DMS79 treated with DMSO at 0.1 percent for 48 hours (cell line): Measurements from ENCODE around the gene KCNJ12.
A peak's percentile ranks its signal among the peaks of the same experiment; 100 is the strongest.
"Not testable (repeated sequence)": the region's sequence is repeated elsewhere in the genome, so short reads cannot be mapped to it uniquely, and the experiment has no call there.

Experiments
- DNase-seq: peaks from one replicate; lab custom pipeline; 2025; lab: John Stamatoyannopoulos, UW

The KCNJ12 gene

DNA sequence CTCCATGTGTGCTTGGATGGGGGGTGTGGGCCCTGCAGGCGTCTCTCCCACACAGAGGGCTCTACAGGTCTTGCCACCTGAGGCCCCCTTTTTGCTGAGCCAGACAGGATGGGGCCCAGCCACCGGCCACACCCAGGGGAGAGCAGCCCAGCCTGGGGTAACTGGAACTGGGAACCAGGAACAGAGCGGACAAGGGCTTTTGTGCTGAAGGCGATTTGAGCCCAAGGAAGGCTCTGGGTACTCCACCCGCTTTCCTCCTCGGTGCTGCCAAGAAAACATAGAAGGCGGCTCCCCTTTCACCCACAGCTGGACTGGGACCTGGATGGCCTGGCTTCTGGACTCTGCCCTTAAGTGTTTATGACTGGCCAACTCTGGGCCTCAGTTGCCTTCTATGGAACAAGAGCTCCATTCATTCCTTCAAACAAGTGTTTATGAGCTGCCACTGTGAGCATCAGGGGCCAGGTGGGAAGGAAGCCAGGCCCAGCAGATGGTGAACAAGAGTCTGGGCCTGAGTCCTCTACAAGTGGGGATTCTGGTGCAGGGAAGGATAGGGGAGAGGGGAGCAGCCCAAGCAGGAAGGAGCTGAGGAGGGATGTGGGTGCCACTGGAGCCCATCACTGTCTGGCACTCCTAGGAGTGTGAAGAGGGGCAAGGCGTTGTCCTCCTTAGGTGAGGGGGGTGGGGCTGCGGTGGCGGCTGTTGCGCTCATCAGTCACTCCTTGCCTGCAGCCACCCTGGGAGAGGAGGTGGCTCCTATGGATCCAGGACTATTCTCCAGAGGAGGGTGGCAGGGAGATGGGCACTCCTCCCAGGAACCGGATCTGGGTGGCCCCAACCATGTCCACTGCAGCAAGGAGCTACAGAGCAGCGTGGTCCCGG is 46.4 kb downstream of the KCNJ12 start:
- not testable (repeated sequence) for DNase-seq

DNA sequence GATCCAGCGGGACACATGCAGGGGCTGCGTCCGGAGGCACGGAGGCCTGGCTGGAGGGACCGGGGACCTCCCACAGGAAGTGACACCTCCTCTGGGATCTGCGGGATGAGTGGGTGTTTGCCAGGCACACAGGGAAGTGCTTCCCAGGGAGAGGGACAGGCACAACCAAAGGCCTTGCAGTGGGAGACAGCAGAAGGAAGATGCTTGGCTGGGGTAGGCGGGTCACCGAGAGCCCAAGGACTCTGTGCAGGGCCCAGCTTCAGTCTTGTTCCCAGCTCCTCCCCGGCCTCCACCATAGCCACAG is 47.0 kb downstream of the KCNJ12 start:
- DNase-seq = not testable (repeated sequence)

GRCh38 chr17:21424697-21425096 is 48.5 kb downstream of the KCNJ12 start:
- not testable (repeated sequence) for DNase-seq

DNA sequence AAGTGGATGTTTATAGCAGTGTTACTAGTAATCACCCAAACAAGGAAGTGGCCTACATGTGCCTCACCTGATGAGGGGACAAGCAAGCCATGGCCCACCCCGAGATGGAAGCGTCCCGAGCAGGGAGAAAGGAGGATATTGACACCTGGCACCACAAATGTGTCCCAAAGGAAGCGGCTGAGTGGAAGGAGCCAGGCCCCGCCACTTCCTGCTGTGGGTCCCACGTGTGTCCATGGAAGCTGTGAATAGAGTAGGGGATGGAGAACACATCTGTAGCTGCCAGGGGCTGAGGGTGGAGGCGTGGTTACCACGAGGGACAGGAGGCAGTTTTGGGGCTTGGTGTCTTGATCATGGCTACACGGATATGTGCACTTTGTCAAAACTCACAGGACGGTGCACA is 49.2 kb downstream of the KCNJ12 start:
- no peak for DNase-seq

- DNase-seq = no peak
These were observed 49.6 kb downstream of the KCNJ12 start for GRCh38 chr17:21425736-21426135.

DNA sequence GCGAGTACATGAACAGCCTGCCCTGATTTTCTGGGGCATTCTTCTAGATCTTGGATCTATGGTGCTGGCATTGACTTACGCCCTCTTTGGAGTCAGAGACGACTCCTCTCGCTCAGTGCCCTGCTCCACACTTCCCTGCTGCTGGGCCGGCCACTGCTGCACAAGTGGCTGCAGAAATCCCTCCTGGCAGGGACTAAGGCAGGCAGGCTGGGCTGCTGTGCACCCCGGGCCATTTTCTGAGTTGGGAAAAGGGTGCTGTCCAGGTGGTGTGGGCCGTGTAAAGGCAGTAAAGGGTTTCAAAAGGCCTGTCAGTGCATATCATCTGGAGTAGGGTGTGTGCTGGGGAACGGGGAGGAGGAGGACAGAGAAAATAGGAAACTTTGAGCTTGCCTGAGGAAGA is 50.1 kb downstream of the KCNJ12 start:
- not testable (repeated sequence) for DNase-seq

DNA sequence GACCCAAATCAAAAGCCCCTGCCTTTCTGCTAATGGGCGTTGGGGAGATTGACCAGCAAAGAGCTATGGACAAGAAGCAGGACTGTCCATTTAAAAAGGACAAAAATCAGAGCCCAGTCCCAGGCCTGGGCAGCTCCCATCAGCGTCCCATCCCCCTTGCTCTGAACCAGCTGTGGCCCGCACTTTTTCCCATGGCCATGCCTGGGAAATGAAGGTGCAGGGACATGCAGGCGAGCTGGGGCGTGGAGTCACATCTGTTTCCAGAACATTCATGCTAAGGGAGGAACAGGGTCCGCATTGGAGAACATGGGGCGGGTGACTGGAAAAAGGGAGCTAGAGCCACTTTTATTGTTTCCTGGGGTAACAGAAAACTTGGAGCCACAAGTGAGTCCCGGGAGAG is 50.7 kb downstream of the KCNJ12 start:
- not testable (repeated sequence) for DNase-seq

GRCh38 chr17:21427727-21428126 is 51.6 kb downstream of the KCNJ12 start:
- not testable (repeated sequence) for DNase-seq

- peak; percentile 0 for DNase-seq
These were observed 52.7 kb downstream of the KCNJ12 start for GRCh38 chr17:21428752-21429424.

DNA sequence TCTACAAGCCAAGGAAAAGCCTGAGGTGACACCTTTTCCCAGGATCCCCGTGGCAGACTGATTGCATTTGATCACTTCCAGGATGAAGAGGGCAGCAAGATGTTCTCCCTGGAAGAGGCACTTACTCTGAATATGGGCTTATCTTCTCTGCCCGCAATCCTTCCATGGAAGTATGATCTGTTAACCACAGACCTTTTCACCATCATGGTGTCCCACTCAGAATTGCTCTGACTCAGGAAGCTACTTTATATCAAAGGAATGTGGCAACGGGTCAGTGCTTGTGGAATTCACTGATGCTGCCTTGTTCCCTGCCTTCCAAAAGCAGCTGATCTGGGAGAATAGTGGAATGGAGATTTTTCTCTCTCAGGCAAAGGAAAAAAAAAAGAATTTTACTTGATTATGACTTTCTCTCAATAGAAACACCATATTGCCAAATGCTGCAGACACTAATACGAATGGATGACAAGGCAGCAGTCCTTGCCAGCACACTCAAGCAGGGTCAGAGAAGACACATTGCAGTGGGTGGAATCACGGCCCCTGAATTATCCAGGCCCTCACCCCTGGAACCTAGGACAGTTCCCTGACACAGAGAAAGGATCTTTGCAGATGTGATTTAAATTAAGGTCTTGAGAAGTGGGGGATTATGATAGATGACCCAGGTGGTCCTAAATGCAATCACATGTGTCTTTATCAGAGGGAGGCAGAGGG is 53.9 kb downstream of the KCNJ12 start:
- not testable (repeated sequence) for DNase-seq

DNA sequence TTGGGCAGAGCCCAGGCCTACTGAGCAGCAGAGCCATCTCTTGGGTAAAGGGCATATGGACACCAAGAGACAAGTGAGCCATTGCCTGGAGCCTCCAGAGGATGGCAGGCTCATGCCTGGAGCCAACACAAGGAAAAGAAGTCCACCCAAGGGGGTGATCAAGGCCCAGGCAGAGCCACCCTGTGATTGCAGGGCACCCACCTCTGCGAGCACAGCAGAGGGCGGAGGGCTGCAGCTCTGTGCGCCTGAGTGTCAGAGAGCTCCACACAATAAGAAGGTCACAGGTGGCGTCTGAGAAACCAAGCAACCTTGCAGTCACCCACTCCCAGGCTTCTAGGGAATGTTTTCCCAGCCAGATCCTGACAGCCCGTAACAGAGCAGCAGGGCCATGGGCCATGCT is 57.8 kb downstream of the KCNJ12 start:
- not testable (repeated sequence) for DNase-seq

- not testable (repeated sequence) for DNase-seq
These were observed 58.8 kb downstream of the KCNJ12 start for GRCh38 chr17:21434976-21435375.

GRCh38 chr17:21436481-21436880 is 60.3 kb downstream of the KCNJ12 start:
- DNase-seq = not testable (repeated sequence)

DNA sequence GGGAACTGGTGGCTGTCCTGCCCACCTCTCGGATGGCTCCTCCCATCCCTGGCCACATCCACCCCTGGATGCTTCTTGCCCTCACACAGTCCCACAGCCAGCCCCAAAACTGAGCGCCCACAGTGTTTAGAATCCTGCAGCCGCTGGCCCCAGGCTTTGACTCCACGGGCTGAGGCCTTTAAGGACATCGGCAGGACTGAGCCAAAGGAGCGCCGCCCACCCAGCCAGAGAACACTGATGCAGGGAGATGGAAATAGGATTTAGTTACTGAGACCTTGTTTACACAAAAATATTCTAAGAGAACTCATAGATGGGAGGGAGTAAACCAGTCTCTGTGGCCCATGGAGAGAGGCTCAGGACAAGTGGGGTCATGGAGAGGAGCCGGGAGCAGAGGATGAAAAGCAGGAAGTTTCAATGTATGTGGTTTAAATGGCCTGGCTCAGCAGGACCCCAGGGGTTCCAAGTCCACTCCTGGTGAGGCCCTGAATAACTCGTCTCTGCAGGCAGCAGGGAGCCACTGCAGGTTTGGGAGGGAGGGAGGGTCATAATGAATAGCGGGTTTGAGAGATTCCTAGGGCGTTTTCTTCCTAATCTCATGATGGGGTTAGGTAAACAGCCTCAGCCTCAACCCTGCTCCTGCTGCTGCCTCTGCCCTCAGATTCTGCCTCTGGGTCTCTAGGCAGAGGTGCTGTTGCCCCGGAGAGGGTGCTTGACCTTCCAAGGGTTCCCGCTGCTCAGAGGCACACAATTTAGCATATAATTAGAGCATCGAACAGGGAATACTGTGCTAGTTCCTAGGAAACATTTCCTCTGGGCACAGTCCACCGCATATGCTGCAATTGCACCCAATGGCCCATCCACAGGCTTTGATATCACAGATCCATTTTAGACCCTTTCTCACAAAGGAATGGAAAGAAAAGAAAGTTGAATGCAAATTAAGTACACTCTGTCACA is 61.0 kb downstream of the KCNJ12 start:
- DNase-seq = not testable (repeated sequence)

DNA sequence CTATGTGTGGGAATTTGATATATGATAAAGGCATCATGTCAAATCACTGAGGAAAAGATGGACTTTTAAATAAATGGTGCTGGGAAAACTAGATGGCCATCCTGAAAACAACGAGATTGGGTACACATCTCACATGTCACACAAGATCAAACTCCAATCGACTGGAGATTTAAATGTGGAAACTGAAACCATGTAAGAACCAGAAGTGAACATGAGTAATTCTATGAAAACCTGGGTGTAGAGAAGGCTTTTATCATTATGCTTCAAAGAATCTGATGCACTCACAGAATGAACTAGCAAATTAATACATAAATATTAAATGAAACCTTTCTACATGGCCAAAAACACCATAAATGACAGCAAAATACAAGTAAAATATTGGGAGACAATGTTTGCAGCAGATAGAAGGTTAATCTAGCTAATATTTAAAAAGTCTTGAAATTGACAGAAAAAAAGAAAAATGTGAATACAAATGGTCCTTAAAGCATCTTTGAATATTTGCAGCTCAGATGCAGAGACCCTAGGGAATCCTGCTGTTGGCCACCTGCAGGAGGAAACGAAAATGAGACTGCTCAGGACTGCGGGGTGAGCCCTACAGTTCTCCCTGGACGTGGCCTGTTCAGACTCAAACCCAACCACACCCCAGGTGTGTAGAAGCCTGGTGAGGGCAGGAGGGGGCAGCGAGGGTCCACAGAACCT is 62.3 kb downstream of the KCNJ12 start:
- not testable (repeated sequence) for DNase-seq

DNA sequence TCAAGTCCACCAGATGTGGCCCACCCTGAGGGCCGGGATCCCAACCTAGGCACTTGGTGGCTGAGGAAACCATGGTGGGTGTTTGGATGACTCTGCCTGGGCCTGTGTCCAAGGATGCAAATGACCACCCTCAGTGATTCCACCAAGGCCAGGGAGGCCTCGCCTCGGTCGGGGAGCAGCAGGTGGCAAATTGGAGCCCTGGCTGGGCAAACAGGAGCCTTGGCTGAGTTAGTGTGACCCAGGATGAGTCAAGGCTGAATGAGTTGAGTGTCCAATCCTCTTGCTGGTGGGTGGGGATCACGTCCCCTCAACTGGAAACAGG is 62.8 kb downstream of the KCNJ12 start:
- not testable (repeated sequence) for DNase-seq

DNA sequence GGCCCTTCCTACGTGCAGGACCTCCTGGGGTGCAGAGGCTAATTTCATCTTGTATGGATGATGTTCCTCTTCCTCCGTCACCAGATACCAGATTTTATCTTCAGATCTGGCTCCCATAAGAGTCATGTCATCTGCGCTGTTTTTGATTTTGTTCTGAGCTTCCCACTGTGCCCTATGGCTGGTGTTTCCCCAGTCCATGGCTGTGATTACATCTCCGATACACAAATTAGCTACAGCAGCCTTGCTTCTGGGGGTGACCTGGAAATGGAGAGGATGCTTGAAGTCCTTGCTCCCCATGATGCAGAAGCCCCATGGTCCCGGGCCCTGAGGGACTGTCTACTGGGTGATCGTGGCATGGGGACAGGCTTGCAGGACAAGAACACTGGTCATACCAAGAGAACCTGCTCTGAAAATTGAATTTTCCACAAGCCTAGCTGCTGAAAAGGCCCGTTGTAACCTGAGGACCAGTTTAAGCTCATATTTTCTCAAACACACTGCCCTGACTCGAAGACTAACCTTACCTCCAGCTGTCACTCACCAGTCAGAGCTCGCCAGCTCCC is 69.0 kb downstream of the KCNJ12 start:
- no peak for DNase-seq

GRCh38 chr17:21447552-21447951 is 71.4 kb downstream of the KCNJ12 start:
- not testable (repeated sequence) for DNase-seq

- DNase-seq = not testable (repeated sequence)
These were observed 73.7 kb downstream of the KCNJ12 start for GRCh38 chr17:21449891-21450290.

- DNase-seq = no peak
These were observed 75.8 kb downstream of the KCNJ12 start for GRCh38 chr17:21451975-21452374.
